IMR-90 (cell line): ENCODE measurements around the gene IGSF22. TPM values are rescaled to one million over a fixed set of nuclear protein-coding genes. Genes with fewer than 3 reads are reported as not detected.

ENCODE experiments used
- ATAC-seq: fragments of 200-7000 bp; cut with Tn5 transposase; 2 replicates; pipeline ENCODE4 v1.9.1; 2020; ENCODE audit warnings: low read depth, mild to moderate bottlenecking, moderate library complexity
- BruUV-seq: library from RNA; stranded (reverse); fragments of 400-500 nt; replicated peaks from 2 replicates; lab custom pipeline; 2021; lab: Mats Ljungman, UMichigan
- CTCF ChIA-PET: fragments of 300-600 bp; formaldehyde crosslinking; extraction: SDS; loops from one replicate; lab custom pipeline; 2021; ENCODE audit warnings: antibody characterized with exemption; lab: Yijun Ruan, JAX
- POLR2A ChIA-PET: fragments of 300-600 bp; sonication (Branson Sonifier 250); formaldehyde crosslinking; loops from one replicate; lab custom pipeline; 2022; ENCODE audit warnings: antibody characterized with exemption; ENCODE audit not compliant: unreplicated experiment; lab: Charles Lee
- DNase-seq: peaks from one replicate; pipeline ENCODE4 v3.0.0; 2013
- H2AFZ ChIP-seq: replicated peaks from 2 replicates; pipeline ENCODE3; 2013; ENCODE audit warnings: low read length, mild to moderate bottlenecking; ENCODE audit not compliant: poor library complexity
- H2AK5ac ChIP-seq: 2 replicates; pipeline ENCODE4 v1.6.1; 2013; ENCODE audit warnings: low read depth, low read length, inconsistent platforms
- H2AK9ac ChIP-seq: replicated peaks from 2 replicates; pipeline ENCODE3; 2013; ENCODE audit warnings: mild to moderate bottlenecking, low read depth, low read length, moderate library complexity; ENCODE audit not compliant: poor library complexity
- H2BK120ac ChIP-seq: 2 replicates; pipeline ENCODE4 v1.6.1; 2013; ENCODE audit warnings: low read depth, low read length, inconsistent platforms
- H2BK15ac ChIP-seq: 3 replicates; pipeline ENCODE4 v1.6.1; 2013; ENCODE audit warnings: low read depth, low read length, inconsistent platforms
- H2BK20ac ChIP-seq: 2 replicates; pipeline ENCODE4 v1.6.1; 2013; ENCODE audit warnings: low read depth, mild to moderate bottlenecking, inconsistent platforms, low read length, moderate library complexity
- H2BK5ac ChIP-seq: 2 replicates; pipeline ENCODE4 v1.6.1; 2013; ENCODE audit warnings: mild to moderate bottlenecking, low read depth, low read length, inconsistent platforms; ENCODE audit not compliant: poor library complexity, severe bottlenecking
- H3K14ac ChIP-seq: replicated peaks from 2 replicates; pipeline ENCODE4 v1.6.1; 2013; ENCODE audit warnings: low read depth, low read length, inconsistent platforms
- H3K18ac ChIP-seq: 2 replicates; pipeline ENCODE4 v1.6.1; 2013; ENCODE audit warnings: low read depth, low read length, control low read depth
- H3K23ac ChIP-seq: 2 replicates; pipeline ENCODE4 v1.6.1; 2013; ENCODE audit warnings: low read depth, low read length, inconsistent platforms
- H3K27ac ChIP-seq: 2 replicates; pipeline ENCODE4 v1.5.1; 2013; ENCODE audit warnings: mild to moderate bottlenecking, control low read depth, low read length; ENCODE audit not compliant: insufficient read depth
- H3K27me3 ChIP-seq: 2 replicates; pipeline ENCODE4 v1.6.1; 2013; ENCODE audit warnings: low read length; ENCODE audit not compliant: control insufficient read depth, insufficient read depth
- H3K36me3 ChIP-seq: 2 replicates; pipeline ENCODE4 v1.6.1; 2013; ENCODE audit warnings: low read length, mixed read lengths; ENCODE audit not compliant: control insufficient read depth, insufficient read depth
- H3K4ac ChIP-seq: 2 replicates; pipeline ENCODE4 v1.6.1; 2013; ENCODE audit warnings: low read depth, low read length, inconsistent platforms
- H3K4me1 ChIP-seq: 2 replicates; pipeline ENCODE4 v1.6.1; 2013; ENCODE audit warnings: low read length, mixed read lengths; ENCODE audit not compliant: control insufficient read depth, insufficient read depth
- H3K4me2 ChIP-seq: 2 replicates; pipeline ENCODE4 v1.6.1; 2013; ENCODE audit warnings: low read depth, mild to moderate bottlenecking, control low read depth, low read length, moderate library complexity
- H3K4me3 ChIP-seq: 2 replicates; pipeline ENCODE4 v1.5.1; 2013; ENCODE audit warnings: low read depth, mild to moderate bottlenecking, control low read depth, low read length, moderate library complexity; ENCODE audit not compliant: insufficient read depth
- H3K56ac ChIP-seq: 2 replicates; pipeline ENCODE4 v1.6.1; 2013; ENCODE audit warnings: low read length, inconsistent platforms; ENCODE audit not compliant: insufficient read depth; ENCODE audit errors: extremely low read depth
- H3K79me1 ChIP-seq, 2 experiments: 2 replicates each; pipeline ENCODE4 v1.6.1; 2013; ENCODE audit warnings: low read length in 2 of 2, inconsistent platforms in 1 of 2, low read depth in 1 of 2
- H3K9ac ChIP-seq: 2 replicates; pipeline ENCODE4 v1.6.1; 2013; ENCODE audit warnings: low read depth, low read length, control low read depth
- H3K9me1 ChIP-seq: 2 replicates; pipeline ENCODE4 v1.6.1; 2013; ENCODE audit warnings: low read length, inconsistent platforms; ENCODE audit not compliant: insufficient read depth
- H3K9me3 ChIP-seq: 2 replicates; pipeline ENCODE4 v1.6.1; 2013; ENCODE audit warnings: low read length; ENCODE audit not compliant: control insufficient read depth, insufficient read depth
- H4K20me1 ChIP-seq: 2 replicates; pipeline ENCODE4 v1.6.1; 2013; ENCODE audit warnings: low read length, inconsistent platforms; ENCODE audit not compliant: insufficient read depth
- H4K5ac ChIP-seq: 2 replicates; pipeline ENCODE4 v1.6.1; 2013; ENCODE audit warnings: mild to moderate bottlenecking, low read depth, low read length, control low read depth
- H4K8ac ChIP-seq, 2 experiments: 2 replicates each; pipeline ENCODE4 v1.6.1; 2013; ENCODE audit warnings: low read depth in 2 of 2, low read length in 2 of 2, control low read depth in 1 of 2, inconsistent platforms in 1 of 2
- H4K91ac ChIP-seq: 2 replicates; pipeline ENCODE4 v1.6.1; 2013; ENCODE audit warnings: low read depth, low read length, inconsistent platforms; ENCODE audit not compliant: insufficient read depth
- BHLHE40 ChIP-seq: fragments of 150-350 bp; IDR thresholded peaks from 2 replicates; pipeline ENCODE4 v1.6.1; 2016; ENCODE audit warnings: mild to moderate bottlenecking, low read depth, low read length
- CEBPB ChIP-seq: IDR thresholded peaks from 2 replicates; pipeline ENCODE4 v1.6.1; 2012; ENCODE audit warnings: low read depth, low read length, improper control_type of control experiment
- CHD1 ChIP-seq: IDR thresholded peaks from 2 replicates; pipeline ENCODE4 v1.6.1; 2012; ENCODE audit warnings: low read depth, low read length, improper control_type of control experiment
- CTCF ChIP-seq: conservative IDR thresholded peaks from 2 replicates; pipeline ENCODE4 v1.5.1; 2012; ENCODE audit warnings: mild to moderate bottlenecking, low read depth, low read length, improper control_type of control experiment
- ELK1 ChIP-seq: fragments of 150-350 bp; IDR thresholded peaks from 2 replicates; pipeline ENCODE4 v1.6.1; 2016; ENCODE audit warnings: low read depth, mild to moderate bottlenecking, low read length, moderate library complexity, borderline replicate concordance
- FOS ChIP-seq: fragments of 150-350 bp; IDR thresholded peaks from 2 replicates; pipeline ENCODE4 v1.6.1; 2016; ENCODE audit warnings: low read depth, low read length
- MAFK ChIP-seq: IDR thresholded peaks from 2 replicates; pipeline ENCODE4 v1.6.1; 2012; ENCODE audit warnings: low read depth, low read length, improper control_type of control experiment
- MAZ ChIP-seq: IDR thresholded peaks from 2 replicates; pipeline ENCODE4 v1.6.1; 2012; ENCODE audit warnings: low read depth, mild to moderate bottlenecking, low read length, improper control_type of control experiment, moderate library complexity, borderline replicate concordance
- MXI1 ChIP-seq: IDR thresholded peaks from 2 replicates; pipeline ENCODE4 v1.6.1; 2012; ENCODE audit warnings: low read depth, mild to moderate bottlenecking, low read length, moderate library complexity, borderline replicate concordance
- NFE2L2 ChIP-seq: fragments of 150-350 bp; IDR thresholded peaks from 2 replicates; pipeline ENCODE4 v1.6.1; 2016; ENCODE audit warnings: low read depth, mild to moderate bottlenecking, low read length
- POLR2A ChIP-seq: IDR thresholded peaks from 2 replicates; pipeline ENCODE4 v1.6.1; 2012; ENCODE audit warnings: mild to moderate bottlenecking, low read depth, low read length
- RAD21 ChIP-seq: IDR thresholded peaks from 2 replicates; pipeline ENCODE4 v1.6.1; 2012; ENCODE audit warnings: low read length, improper control_type of control experiment
- RCOR1 ChIP-seq: IDR thresholded peaks from 2 replicates; pipeline ENCODE4 v1.6.1; 2012; ENCODE audit warnings: mild to moderate bottlenecking, low read length, improper control_type of control experiment; ENCODE audit not compliant: insufficient replicate concordance
- RFX5 ChIP-seq: IDR thresholded peaks from 2 replicates; pipeline ENCODE4 v1.8.0; 2012; ENCODE audit warnings: low read depth, mild to moderate bottlenecking, low read length, moderate library complexity
- SMC3 ChIP-seq: fragments of 150-350 bp; IDR thresholded peaks from 2 replicates; pipeline ENCODE4 v1.6.1; 2016; ENCODE audit warnings: low read depth, mild to moderate bottlenecking, antibody characterized with exemption, low read length, moderate library complexity
- WGBS, 2 experiments: methylation state at CpG; one replicate each; pipeline versions ENCODE4 v1.1.5 to v1.1.7; 2013; ENCODE audit warnings: missing lambda C conversion rate in 2 of 2; ENCODE audit not compliant: insufficient read length in 1 of 2; ENCODE audit errors: extremely low coverage in 2 of 2; 5-methylcytosine and 5-hydroxymethylcytosine counted together
- dilution Hi-C: fragments of 300-500 bp; cut with HindIII; formaldehyde crosslinking; loops from one replicate; pipeline ENCODE4 v1.14.3; 2018; ENCODE audit warnings: low sequenced_read_pairs; ENCODE audit not compliant: unreplicated experiment
- in situ Hi-C: fragments of 300-500 bp; cut with MboI; formaldehyde crosslinking; loops from 3 replicates; pipeline ENCODE4 v1.14.3; 2019; ENCODE audit warnings: low sequenced_read_pairs, inconsistent platforms, mixed read lengths
- intact Hi-C: fragments of 100-400 bp; cut with micrococcal nuclease; formaldehyde crosslinking; loops from 2 replicates; pipeline ENCODE4 v1.10.0; 2022
- polyA plus RNA-seq, 3 experiments: library from polyadenylated mRNA; depleted of rRNA; stranded (reverse); fragments of >200 nt; gene quantifications; 2 replicates each; pipeline ENCODE4 v1.2.3, GENCODE V29; 2012; ENCODE audit warnings: low replicate concordance in 1 of 3
- total RNA-seq: library from RNA; depleted of rRNA; stranded (reverse); fragments of >200 nt; gene quantifications from 2 replicates; pipeline ENCODE4 v1.2.3, GENCODE V29; 2012
- TF ChIP-seq, protein P1 (sequence below): fragments of 150-350 bp; IDR thresholded peaks from 2 replicates; pipeline ENCODE4 v1.6.1; 2017; ENCODE audit warnings: mild to moderate bottlenecking, antibody characterized with exemption, low read length, low read depth

The IGSF22 gene
- total and polyA plus RNA-seq, 2 of the 4 experiments (the other 2 are of a cell fraction), result not detected

- Histone ChIP-seq H4K5ac (no peak overlapping the region), H3K4ac (no peak overlapping the region), H2BK20ac (no peak overlapping the region), H2AFZ (no peak overlapping the region), H4K8ac (no peak overlapping the region), H3K9ac (no peak overlapping the region), H3K9me1 (peaks cover 6% of the 10 kb centered on the region; the same call in 1 of the 2 replicates), H4K20me1 (no peaks in the 10 kb centered on the region), H3K4me3 (no peak overlapping the region), H3K79me1 (no peaks in the 10 kb centered on the region), H2AK5ac (no peak overlapping the region), H3K36me3 (no peaks in the 10 kb centered on the region), H3K4me2 (no peak overlapping the region), H3K56ac (no peak overlapping the region), H3K4me1 (peaks cover 5% of the 10 kb centered on the region), H2BK15ac (no peak overlapping the region), H3K9me3 (no peaks in the 10 kb centered on the region), H2AK9ac (no peak overlapping the region), H3K27me3 (peaks cover 4% of the 10 kb centered on the region; the same call in 1 of the 2 replicates), H3K18ac (no peak overlapping the region), H3K23ac (no peak overlapping the region), H2BK5ac (no peak overlapping the region), H2BK120ac (no peak overlapping the region), H3K27ac (no peak overlapping the region), H3K14ac (no peak overlapping the region), H4K91ac (no peak overlapping the region)
- DNase-seq (no peak), ATAC-seq (no peak)
- in situ Hi-C loops, result no loop called here
- ChIA-PET CTCF (no interaction called here), POLR2A (no interaction called here)
- dilution Hi-C loops, result no loop called here
- TF ChIP-seq FOS (no peak), BHLHE40 (no peak), CTCF (no peak), POLR2A (no peak), MAZ (no peak), CEBPB (no peak), RAD21 (no peak), CHD1 (no peak), MAFK (no peak), ELK1 (no peak), RCOR1 (no peak), RFX5 (no peak), MXI1 (no peak), NFE2L2 (no peak), SMC3 (no peak)
- TF ChIP-seq, protein P1, sequence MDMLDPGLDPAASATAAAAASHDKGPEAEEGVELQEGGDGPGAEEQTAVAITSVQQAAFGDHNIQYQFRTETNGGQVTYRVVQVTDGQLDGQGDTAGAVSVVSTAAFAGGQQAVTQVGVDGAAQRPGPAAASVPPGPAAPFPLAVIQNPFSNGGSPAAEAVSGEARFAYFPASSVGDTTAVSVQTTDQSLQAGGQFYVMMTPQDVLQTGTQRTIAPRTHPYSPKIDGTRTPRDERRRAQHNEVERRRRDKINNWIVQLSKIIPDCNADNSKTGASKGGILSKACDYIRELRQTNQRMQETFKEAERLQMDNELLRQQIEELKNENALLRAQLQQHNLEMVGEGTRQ, result no peak
- intact Hi-C loops, result no loop called here
- BruUV-seq, result no TSS peak
- no CpG with 5 or more reads among the region's 3 CpGs for WGBS, 2 experiments
Measured at GRCh38 chr11:18752502-18752901, 26.5 kb upstream of the IGSF22 start.
